Glutamatergic neuron (in vitro differentiated cells): Measurements from ENCODE around the gene FXR1. TPM values are rescaled to one million over a fixed set of nuclear protein-coding genes. Genes with fewer than 3 reads are reported as not detected.

Experiments
- DNase-seq: peaks from one replicate; pipeline ENCODE4 v3.0.0; 2022
- H3K27ac Mint-ChIP-seq: one replicate; pipeline ENCODE4 v1.8.0; 2020; ENCODE audit warnings: mild to moderate bottlenecking, mixed read lengths, inconsistent platforms; ENCODE audit not compliant: unreplicated experiment
- H3K27me3 Mint-ChIP-seq: one replicate; pipeline ENCODE4 v1.8.0; 2020; ENCODE audit warnings: mild to moderate bottlenecking, moderate library complexity, mixed read lengths, inconsistent platforms; ENCODE audit not compliant: unreplicated experiment
- H3K36me3 Mint-ChIP-seq: one replicate; pipeline ENCODE4 v1.8.0; 2020; ENCODE audit warnings: mild to moderate bottlenecking, mixed read lengths, inconsistent platforms; ENCODE audit not compliant: unreplicated experiment
- H3K4me1 Mint-ChIP-seq: one replicate; pipeline ENCODE4 v1.8.0; 2020; ENCODE audit warnings: mild to moderate bottlenecking, low read depth, mixed read lengths, inconsistent platforms; ENCODE audit not compliant: unreplicated experiment
- H3K4me3 Mint-ChIP-seq: one replicate; pipeline ENCODE4 v1.8.0; 2020; ENCODE audit warnings: mild to moderate bottlenecking, mixed read lengths, inconsistent platforms; ENCODE audit not compliant: unreplicated experiment
- H3K9me3 Mint-ChIP-seq: one replicate; pipeline ENCODE4 v1.8.0; 2020; ENCODE audit warnings: mild to moderate bottlenecking, moderate library complexity, mixed read lengths, inconsistent platforms; ENCODE audit not compliant: unreplicated experiment
- total RNA-seq: library from RNA; stranded (reverse); fragmentation: NEBNext Ultra II Directional; extraction: Animal tissue kit (Norgen Biotek cat#: 25700); gene quantifications from one replicate; pipeline ENCODE4 v1.2.1, GENCODE V29; 2021; ENCODE audit not compliant: unreplicated experiment
- TF ChIP-seq, protein P1 (sequence below): fragments of 200-600 bp; sonication (generic); IDR thresholded peaks from one replicate; pipeline ENCODE4 v1.5.0; 2021; ENCODE audit not compliant: partially characterized antibody, unreplicated experiment

Gene FXR1
- total RNA-seq, 1 donor from 2014 or later = 189 TPM

DNA sequence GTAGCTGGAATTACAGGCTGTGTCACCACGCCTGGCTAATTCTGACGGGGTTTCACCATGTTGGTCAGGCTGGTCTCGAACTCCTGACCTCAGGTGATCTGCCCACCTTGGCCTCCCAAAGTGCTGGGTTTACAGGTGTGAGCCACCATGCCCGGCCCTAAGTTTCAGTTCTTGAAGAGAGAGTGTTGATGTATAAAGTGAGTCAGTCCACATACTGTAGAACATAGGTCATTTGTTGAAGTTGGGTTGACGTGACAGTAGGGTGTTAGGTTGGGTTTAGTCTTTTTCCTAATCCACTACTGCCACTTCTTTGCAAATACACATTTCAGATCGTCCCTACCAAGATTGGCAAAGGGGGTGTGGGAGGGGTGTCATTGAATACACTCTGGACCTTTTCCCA, 61.8 kb downstream of the FXR1 start:
- Mint-ChIP-seq H3K4me1 (no peaks in the 10 kb centered on the region), H3K4me3 (no peak overlapping the region), H3K27me3 (no peaks in the 10 kb centered on the region), H3K9me3 (no peaks in the 10 kb centered on the region), H3K27ac (no peak overlapping the region), H3K36me3 (no peaks in the 10 kb centered on the region)
- DNase-seq = no peak
- TF ChIP-seq, protein P1, sequence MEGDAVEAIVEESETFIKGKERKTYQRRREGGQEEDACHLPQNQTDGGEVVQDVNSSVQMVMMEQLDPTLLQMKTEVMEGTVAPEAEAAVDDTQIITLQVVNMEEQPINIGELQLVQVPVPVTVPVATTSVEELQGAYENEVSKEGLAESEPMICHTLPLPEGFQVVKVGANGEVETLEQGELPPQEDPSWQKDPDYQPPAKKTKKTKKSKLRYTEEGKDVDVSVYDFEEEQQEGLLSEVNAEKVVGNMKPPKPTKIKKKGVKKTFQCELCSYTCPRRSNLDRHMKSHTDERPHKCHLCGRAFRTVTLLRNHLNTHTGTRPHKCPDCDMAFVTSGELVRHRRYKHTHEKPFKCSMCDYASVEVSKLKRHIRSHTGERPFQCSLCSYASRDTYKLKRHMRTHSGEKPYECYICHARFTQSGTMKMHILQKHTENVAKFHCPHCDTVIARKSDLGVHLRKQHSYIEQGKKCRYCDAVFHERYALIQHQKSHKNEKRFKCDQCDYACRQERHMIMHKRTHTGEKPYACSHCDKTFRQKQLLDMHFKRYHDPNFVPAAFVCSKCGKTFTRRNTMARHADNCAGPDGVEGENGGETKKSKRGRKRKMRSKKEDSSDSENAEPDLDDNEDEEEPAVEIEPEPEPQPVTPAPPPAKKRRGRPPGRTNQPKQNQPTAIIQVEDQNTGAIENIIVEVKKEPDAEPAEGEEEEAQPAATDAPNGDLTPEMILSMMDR = no peak

DNA sequence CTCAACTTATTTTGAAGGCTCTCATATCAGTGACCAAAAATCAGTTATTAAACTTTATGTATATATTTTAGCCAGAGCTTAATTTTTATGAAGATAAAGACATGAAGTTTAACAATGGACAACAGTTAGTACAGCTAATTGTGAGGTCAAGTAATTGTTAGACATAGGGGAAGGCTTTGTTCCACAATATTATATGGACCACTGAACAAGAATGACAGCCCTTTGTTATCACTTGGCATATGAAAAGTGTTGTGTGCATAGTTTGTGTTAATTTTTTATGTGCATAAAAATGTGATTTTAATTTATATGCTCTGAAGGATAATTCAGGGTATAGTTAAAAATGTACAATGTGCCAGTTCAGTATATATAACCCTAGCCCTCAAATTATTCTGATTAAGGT, 65.0 kb downstream of the FXR1 start:
- DNase-seq = no peak
- TF ChIP-seq, protein P1 = no peak
- Mint-ChIP-seq H3K27me3 (no peaks in the 10 kb centered on the region), H3K27ac (no peak overlapping the region), H3K4me3 (no peak overlapping the region), H3K36me3 (no peaks in the 10 kb centered on the region), H3K4me1 (no peaks in the 10 kb centered on the region), H3K9me3 (no peaks in the 10 kb centered on the region)

GRCh38 chr3:180979961-180980360, 67.5 kb downstream of the FXR1 start:
- TF ChIP-seq, protein P1 = no peak
- Mint-ChIP-seq H3K4me3 (no peak overlapping the region), H3K27me3 (no peaks in the 10 kb centered on the region), H3K9me3 (no peaks in the 10 kb centered on the region), H3K4me1 (no peaks in the 10 kb centered on the region), H3K36me3 (no peaks in the 10 kb centered on the region), H3K27ac (no peak overlapping the region)
- no peak for DNase-seq

- Mint-ChIP-seq H3K27me3 (no peaks in the 10 kb centered on the region), H3K9me3 (no peaks in the 10 kb centered on the region), H3K27ac (no peak overlapping the region), H3K4me1 (no peaks in the 10 kb centered on the region), H3K36me3 (no peaks in the 10 kb centered on the region), H3K4me3 (no peak overlapping the region)
- no peak for DNase-seq
- TF ChIP-seq, protein P1 = no peak
These were observed 68.1 kb downstream of the FXR1 start for GRCh38 chr3:180980611-180981010.

DNA sequence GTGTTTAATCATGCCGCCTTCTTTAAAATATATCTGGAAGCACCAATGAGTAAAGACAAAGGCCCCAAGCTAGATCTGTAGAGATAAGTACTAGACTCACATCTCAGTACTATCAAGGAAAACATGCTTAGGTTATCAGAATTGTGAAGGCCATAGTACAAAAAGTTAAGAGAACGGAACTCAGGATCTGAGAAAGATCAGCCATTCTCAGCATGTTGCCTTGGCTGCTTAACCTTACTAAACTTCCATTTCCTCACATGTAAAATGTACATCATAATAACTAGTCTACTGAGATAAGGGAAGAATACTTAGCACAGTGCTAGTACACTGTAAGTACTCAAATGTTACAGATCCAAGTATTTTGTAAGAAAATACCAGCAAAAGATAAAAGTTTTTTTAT, 69.4 kb downstream of the FXR1 start:
- Mint-ChIP-seq H3K27ac (no peak overlapping the region), H3K4me3 (no peak overlapping the region), H3K36me3 (no peaks in the 10 kb centered on the region), H3K4me1 (no peaks in the 10 kb centered on the region), H3K27me3 (no peaks in the 10 kb centered on the region), H3K9me3 (no peaks in the 10 kb centered on the region)
- TF ChIP-seq, protein P1 = no peak
- no peak for DNase-seq
